WI38 (cell line): Measurements from ENCODE around the gene MUC16.

Source experiments
- H3K4me3 ChIP-seq: 2 replicates; pipeline ENCODE4 v1.5.1; 2011; ENCODE audit warnings: low read depth, mild to moderate bottlenecking, control low read depth, low read length
- CTCF ChIP-seq: IDR thresholded peaks from 2 replicates; pipeline ENCODE4 v1.5.1; 2012; ENCODE audit warnings: low read depth, mild to moderate bottlenecking, control low read depth, low read length

MUC16 gene

GRCh38 chr19:9046694-9047093, 36.5 kb upstream of the MUC16 start:
- H3K4me3 ChIP-seq: no peak overlapping the region
- no peak for TF ChIP-seq CTCF

GRCh38 chr19:9044449-9044848, 34.2 kb upstream of the MUC16 start:
- no peak overlapping the region for H3K4me3 ChIP-seq
- TF ChIP-seq CTCF: no peak

- H3K4me3 ChIP-seq: no peak overlapping the region
- no peak for TF ChIP-seq CTCF
Measured at GRCh38 chr19:9043524-9043923, 33.3 kb upstream of the MUC16 start.

- TF ChIP-seq CTCF: no peak
- H3K4me3 ChIP-seq: no peak overlapping the region
Measured at GRCh38 chr19:9041023-9041422, 30.8 kb upstream of the MUC16 start.

GRCh38 chr19:9040131-9040530, 29.9 kb upstream of the MUC16 start:
- H3K4me3 ChIP-seq: no peak overlapping the region
- no peak for TF ChIP-seq CTCF

- TF ChIP-seq CTCF: no peak
Measured at GRCh38 chr19:9039728-9040127, 29.5 kb upstream of the MUC16 start.

GRCh38 chr19:9037400-9038062, 27.3 kb upstream of the MUC16 start:
- H3K4me3 ChIP-seq: no peak overlapping the region
- no peak for TF ChIP-seq CTCF

More at GRCh38 chr19:9039728-9040127, 29.5 kb upstream of the MUC16 start:
- H3K4me3 ChIP-seq: no peak overlapping the region
